IMR-90 (cell line): ENCODE results near the gene WASF1. TPM values are rescaled to one million over a fixed set of nuclear protein-coding genes. Genes with fewer than 3 reads are reported as not detected.

ENCODE experiments used
- ATAC-seq: fragments of 200-7000 bp; cut with Tn5 transposase; 2 replicates; pipeline ENCODE4 v1.9.1; 2020; ENCODE audit warnings: low read depth, mild to moderate bottlenecking, moderate library complexity
- BruUV-seq: library from RNA; stranded (reverse); fragments of 400-500 nt; replicated peaks from 2 replicates; lab custom pipeline; 2021; lab: Mats Ljungman, UMichigan
- CTCF ChIA-PET: fragments of 300-600 bp; formaldehyde crosslinking; extraction: SDS; loops from one replicate; lab custom pipeline; 2021; ENCODE audit warnings: antibody characterized with exemption; lab: Yijun Ruan, JAX
- POLR2A ChIA-PET: fragments of 300-600 bp; sonication (Branson Sonifier 250); formaldehyde crosslinking; loops from one replicate; lab custom pipeline; 2022; ENCODE audit warnings: antibody characterized with exemption; ENCODE audit not compliant: unreplicated experiment; lab: Charles Lee
- DNase-seq: peaks from one replicate; pipeline ENCODE4 v3.0.0; 2013
- H2AFZ ChIP-seq: replicated peaks from 2 replicates; pipeline ENCODE3; 2013; ENCODE audit warnings: low read length, mild to moderate bottlenecking; ENCODE audit not compliant: poor library complexity
- H2AK5ac ChIP-seq: 2 replicates; pipeline ENCODE4 v1.6.1; 2013; ENCODE audit warnings: low read depth, low read length, inconsistent platforms
- H2AK9ac ChIP-seq: replicated peaks from 2 replicates; pipeline ENCODE3; 2013; ENCODE audit warnings: mild to moderate bottlenecking, low read depth, low read length, moderate library complexity; ENCODE audit not compliant: poor library complexity
- H2BK120ac ChIP-seq: 2 replicates; pipeline ENCODE4 v1.6.1; 2013; ENCODE audit warnings: low read depth, low read length, inconsistent platforms
- H2BK15ac ChIP-seq: 3 replicates; pipeline ENCODE4 v1.6.1; 2013; ENCODE audit warnings: low read depth, low read length, inconsistent platforms
- H2BK20ac ChIP-seq: 2 replicates; pipeline ENCODE4 v1.6.1; 2013; ENCODE audit warnings: low read depth, mild to moderate bottlenecking, inconsistent platforms, low read length, moderate library complexity
- H2BK5ac ChIP-seq: 2 replicates; pipeline ENCODE4 v1.6.1; 2013; ENCODE audit warnings: mild to moderate bottlenecking, low read depth, low read length, inconsistent platforms; ENCODE audit not compliant: poor library complexity, severe bottlenecking
- H3K14ac ChIP-seq: replicated peaks from 2 replicates; pipeline ENCODE4 v1.6.1; 2013; ENCODE audit warnings: low read depth, low read length, inconsistent platforms
- H3K18ac ChIP-seq: 2 replicates; pipeline ENCODE4 v1.6.1; 2013; ENCODE audit warnings: low read depth, low read length, control low read depth
- H3K23ac ChIP-seq: 2 replicates; pipeline ENCODE4 v1.6.1; 2013; ENCODE audit warnings: low read depth, low read length, inconsistent platforms
- H3K27ac ChIP-seq: 2 replicates; pipeline ENCODE4 v1.5.1; 2013; ENCODE audit warnings: mild to moderate bottlenecking, control low read depth, low read length; ENCODE audit not compliant: insufficient read depth
- H3K27me3 ChIP-seq: 2 replicates; pipeline ENCODE4 v1.6.1; 2013; ENCODE audit warnings: low read length; ENCODE audit not compliant: control insufficient read depth, insufficient read depth
- H3K36me3 ChIP-seq: 2 replicates; pipeline ENCODE4 v1.6.1; 2013; ENCODE audit warnings: low read length, mixed read lengths; ENCODE audit not compliant: control insufficient read depth, insufficient read depth
- H3K4ac ChIP-seq: 2 replicates; pipeline ENCODE4 v1.6.1; 2013; ENCODE audit warnings: low read depth, low read length, inconsistent platforms
- H3K4me1 ChIP-seq: 2 replicates; pipeline ENCODE4 v1.6.1; 2013; ENCODE audit warnings: low read length, mixed read lengths; ENCODE audit not compliant: control insufficient read depth, insufficient read depth
- H3K4me2 ChIP-seq: 2 replicates; pipeline ENCODE4 v1.6.1; 2013; ENCODE audit warnings: low read depth, mild to moderate bottlenecking, control low read depth, low read length, moderate library complexity
- H3K4me3 ChIP-seq: 2 replicates; pipeline ENCODE4 v1.5.1; 2013; ENCODE audit warnings: low read depth, mild to moderate bottlenecking, control low read depth, low read length, moderate library complexity; ENCODE audit not compliant: insufficient read depth
- H3K56ac ChIP-seq: 2 replicates; pipeline ENCODE4 v1.6.1; 2013; ENCODE audit warnings: low read length, inconsistent platforms; ENCODE audit not compliant: insufficient read depth; ENCODE audit errors: extremely low read depth
- H3K79me1 ChIP-seq, 2 experiments: 2 replicates each; pipeline ENCODE4 v1.6.1; 2013; ENCODE audit warnings: low read length in 2 of 2, inconsistent platforms in 1 of 2, low read depth in 1 of 2
- H3K9ac ChIP-seq: 2 replicates; pipeline ENCODE4 v1.6.1; 2013; ENCODE audit warnings: low read depth, low read length, control low read depth
- H3K9me1 ChIP-seq: 2 replicates; pipeline ENCODE4 v1.6.1; 2013; ENCODE audit warnings: low read length, inconsistent platforms; ENCODE audit not compliant: insufficient read depth
- H3K9me3 ChIP-seq: 2 replicates; pipeline ENCODE4 v1.6.1; 2013; ENCODE audit warnings: low read length; ENCODE audit not compliant: control insufficient read depth, insufficient read depth
- H4K20me1 ChIP-seq: 2 replicates; pipeline ENCODE4 v1.6.1; 2013; ENCODE audit warnings: low read length, inconsistent platforms; ENCODE audit not compliant: insufficient read depth
- H4K5ac ChIP-seq: 2 replicates; pipeline ENCODE4 v1.6.1; 2013; ENCODE audit warnings: mild to moderate bottlenecking, low read depth, low read length, control low read depth
- H4K8ac ChIP-seq, 2 experiments: 2 replicates each; pipeline ENCODE4 v1.6.1; 2013; ENCODE audit warnings: low read depth in 2 of 2, low read length in 2 of 2, control low read depth in 1 of 2, inconsistent platforms in 1 of 2
- H4K91ac ChIP-seq: 2 replicates; pipeline ENCODE4 v1.6.1; 2013; ENCODE audit warnings: low read depth, low read length, inconsistent platforms; ENCODE audit not compliant: insufficient read depth
- CTCF ChIP-seq: conservative IDR thresholded peaks from 2 replicates; pipeline ENCODE4 v1.5.1; 2012; ENCODE audit warnings: mild to moderate bottlenecking, low read depth, low read length, improper control_type of control experiment
- ELK1 ChIP-seq: fragments of 150-350 bp; IDR thresholded peaks from 2 replicates; pipeline ENCODE4 v1.6.1; 2016; ENCODE audit warnings: low read depth, mild to moderate bottlenecking, low read length, moderate library complexity, borderline replicate concordance
- MAZ ChIP-seq: IDR thresholded peaks from 2 replicates; pipeline ENCODE4 v1.6.1; 2012; ENCODE audit warnings: low read depth, mild to moderate bottlenecking, low read length, improper control_type of control experiment, moderate library complexity, borderline replicate concordance
- MXI1 ChIP-seq: IDR thresholded peaks from 2 replicates; pipeline ENCODE4 v1.6.1; 2012; ENCODE audit warnings: low read depth, mild to moderate bottlenecking, low read length, moderate library complexity, borderline replicate concordance
- NFE2L2 ChIP-seq: fragments of 150-350 bp; IDR thresholded peaks from 2 replicates; pipeline ENCODE4 v1.6.1; 2016; ENCODE audit warnings: low read depth, mild to moderate bottlenecking, low read length
- RFX5 ChIP-seq: IDR thresholded peaks from 2 replicates; pipeline ENCODE4 v1.8.0; 2012; ENCODE audit warnings: low read depth, mild to moderate bottlenecking, low read length, moderate library complexity
- USF2 ChIP-seq: fragments of 150-350 bp; IDR thresholded peaks from 2 replicates; pipeline ENCODE4 v1.6.1; 2017; ENCODE audit warnings: mild to moderate bottlenecking, antibody characterized with exemption, low read length, low read depth
- WGBS, 2 experiments: methylation state at CpG; one replicate each; pipeline versions ENCODE4 v1.1.5 to v1.1.7; 2013; ENCODE audit warnings: missing lambda C conversion rate in 2 of 2; ENCODE audit not compliant: insufficient read length in 1 of 2; ENCODE audit errors: extremely low coverage in 2 of 2; 5-methylcytosine and 5-hydroxymethylcytosine counted together
- dilution Hi-C: fragments of 300-500 bp; cut with HindIII; formaldehyde crosslinking; loops from one replicate; pipeline ENCODE4 v1.14.3; 2018; ENCODE audit warnings: low sequenced_read_pairs; ENCODE audit not compliant: unreplicated experiment
- in situ Hi-C: fragments of 300-500 bp; cut with MboI; formaldehyde crosslinking; loops from 3 replicates; pipeline ENCODE4 v1.14.3; 2019; ENCODE audit warnings: low sequenced_read_pairs, inconsistent platforms, mixed read lengths
- intact Hi-C: fragments of 100-400 bp; cut with micrococcal nuclease; formaldehyde crosslinking; loops from 2 replicates; pipeline ENCODE4 v1.10.0; 2022
- polyA plus RNA-seq, 3 experiments: library from polyadenylated mRNA; depleted of rRNA; stranded (reverse); fragments of >200 nt; gene quantifications; 2 replicates each; pipeline ENCODE4 v1.2.3, GENCODE V29; 2012; ENCODE audit warnings: low replicate concordance in 1 of 3
- total RNA-seq: library from RNA; depleted of rRNA; stranded (reverse); fragments of >200 nt; gene quantifications from 2 replicates; pipeline ENCODE4 v1.2.3, GENCODE V29; 2012

WASF1 gene
- total and polyA plus RNA-seq, 2 of the 4 experiments (the other 2 are of a cell fraction), result 3.0 to 17.3 TPM

GRCh38 chr6:110201151-110201884 is 21.8 kb upstream of the WASF1 start:
- H2BK120ac ChIP-seq, result no peak overlapping the region
- H3K14ac ChIP-seq, result no peak overlapping the region
- no peak overlapping the region for H2AK9ac ChIP-seq
- no peaks in the 10 kb centered on the region for H3K9me3 ChIP-seq
- 100% methylated on average over 1 of the region's 3 CpGs; no CpG with 5 or more reads in 1 of the 2 experiments for WGBS, 2 experiments
- no peak overlapping the region for H3K4ac ChIP-seq
- ChIA-PET CTCF (interaction anchor here (0.6 kb wide), 1 partner anchor 117 kb away, joined by 3 read pairs; no protein-coding TSS in a partner anchor), POLR2A (no interaction called here)
- no peak overlapping the region for H2AK5ac ChIP-seq
- H3K18ac ChIP-seq, result no peak overlapping the region
- intact Hi-C loops (no loop called here), in situ Hi-C loops (no loop called here), dilution Hi-C loops (no loop called here)
- TF ChIP-seq USF2, result no peak
- TF ChIP-seq ELK1, result no peak
- TF ChIP-seq RFX5, result no peak
- TF ChIP-seq NFE2L2, result no peak
- TF ChIP-seq MXI1, result no peak
- TF ChIP-seq CTCF, result no peak
- TF ChIP-seq MAZ, result no peak
- no TSS peak for BruUV-seq
- no peak for DNase-seq
- H4K91ac ChIP-seq, result no peak overlapping the region
- H4K5ac ChIP-seq, result no peak overlapping the region
- no peak overlapping the region for H3K9ac ChIP-seq
- H3K79me1 ChIP-seq, result peaks cover 10 to 19% of the 10 kb centered on the region in 2 experiments; a peak in 3 of 4 replicates
- no peak overlapping the region for H3K23ac ChIP-seq
- no peak overlapping the region; the same call in 1 of the 2 replicates for H3K56ac ChIP-seq
- no peak overlapping the region for H3K4me3 ChIP-seq
- no peaks in the 10 kb centered on the region for H3K4me1 ChIP-seq
- no peak overlapping the region for H2BK15ac ChIP-seq
- no peaks in the 10 kb centered on the region; the same call in 1 of the 2 replicates for H4K20me1 ChIP-seq
- no peak for ATAC-seq
- no peaks in the 10 kb centered on the region for H3K27me3 ChIP-seq
- no peak overlapping the region for H2BK5ac ChIP-seq
- H2AFZ ChIP-seq, result no peak overlapping the region
- no peaks in the 10 kb centered on the region for H3K9me1 ChIP-seq
- H3K36me3 ChIP-seq, result no peaks in the 10 kb centered on the region
- H3K4me2 ChIP-seq, result no peak overlapping the region
- H2BK20ac ChIP-seq, result no peak overlapping the region
- no peak overlapping the region for H4K8ac ChIP-seq
- H3K27ac ChIP-seq, result no peak overlapping the region
